B cell (primary cell): ENCODE results near the gene NDUFA12. TPM values are rescaled to one million over a fixed set of nuclear protein-coding genes. Genes with fewer than 3 reads are reported as not detected.

Experiments used
- ATAC-seq: fragments of 200-7000 bp; cut with Tn5 transposase; one replicate; pipeline ENCODE4 v1.10.0; 2021; ENCODE audit warnings: low read depth, mild to moderate bottlenecking, moderate number of reproducible peaks, moderate library complexity
- CTCF ChIA-PET: fragments of 350-600 bp; sonication (Branson Sonifier 250); formaldehyde crosslinking; loops from one replicate; lab custom pipeline; 2021; ENCODE audit warnings: antibody characterized with exemption, inconsistent platforms; lab: Charles Lee
- POLR2A ChIA-PET: fragments of 350-600 bp; sonication (Branson Sonifier 250); formaldehyde crosslinking; loops from one replicate; lab custom pipeline; 2021; ENCODE audit warnings: antibody characterized with exemption; lab: Charles Lee
- DNase-seq: peaks from one replicate; pipeline ENCODE4 v3.0.0; 2013
- H2AFZ ChIP-seq: 2 replicates; pipeline ENCODE4 v1.6.1; 2012; ENCODE audit warnings: mild to moderate bottlenecking, low read depth, low read length; ENCODE audit not compliant: insufficient read depth, poor library complexity, severe bottlenecking
- H3K27ac ChIP-seq, 2 donors: 1 replicate in 1 of 2; 2 replicates in 1 of 2; pipeline ENCODE4 v1.5.1; 2012 to 2013; ENCODE audit warnings: low read length in 2 of 2, mild to moderate bottlenecking in 2 of 2, moderate library complexity in 1 of 2
- H3K27me3 ChIP-seq, 4 experiments: fragments of 200-600 bp in 1 of 4; sonication (generic) in 1 of 4; replicated peaks in 1 of 4; 1 replicate in 2 of 4; 2 replicates in 2 of 4; pipeline versions ENCODE4 v1.6.1 to v1.7.0; 2013 to 2016; ENCODE audit warnings: low read length in 3 of 4, mild to moderate bottlenecking in 2 of 4, mixed read lengths in 1 of 4, moderate library complexity in 1 of 4; ENCODE audit not compliant: insufficient read depth in 4 of 4, control insufficient read depth in 3 of 4; ENCODE audit errors: control extremely low read depth in 1 of 4
- H3K36me3 ChIP-seq, 2 experiments: replicated peaks in 1 of 2; 1 replicate in 1 of 2; 2 replicates in 1 of 2; pipeline versions ENCODE4 v1.6.1 to v1.7.1; 2013; ENCODE audit warnings: low read length in 1 of 2; ENCODE audit not compliant: insufficient read depth in 2 of 2, control insufficient read depth in 1 of 2; ENCODE audit errors: control extremely low read depth in 1 of 2, extremely low read depth in 1 of 2
- H3K4me1 ChIP-seq, 2 donors: fragments of 200-600 bp in 1 of 2; sonication (generic) in 1 of 2; 1 replicate in 1 of 2; 2 replicates in 1 of 2; pipeline versions ENCODE4 v1.5.1 to v1.6.1; 2013 to 2017; ENCODE audit warnings: low read length in 2 of 2; ENCODE audit not compliant: control insufficient read depth in 2 of 2, insufficient read depth in 2 of 2
- H3K4me2 ChIP-seq: replicated peaks from 2 replicates; pipeline ENCODE3; 2012; ENCODE audit warnings: mild to moderate bottlenecking, low read depth, low read length; ENCODE audit not compliant: poor library complexity, severe bottlenecking
- H3K4me3 ChIP-seq, 5 experiments: fragments of 200-600 bp in 1 of 5; sonication (generic) in 1 of 5; 1 replicate in 3 of 5; 2 replicates in 2 of 5; pipeline versions ENCODE4 v1.5.1 to v1.7.0; 2011 to 2016; ENCODE audit warnings: low read length in 4 of 5, mild to moderate bottlenecking in 4 of 5, low read depth in 2 of 5, control low read depth in 1 of 5, moderate library complexity in 1 of 5; ENCODE audit not compliant: insufficient read depth in 1 of 5; ENCODE audit errors: control extremely low read depth in 1 of 5, extremely low read depth in 1 of 5
- H3K79me2 ChIP-seq: fragments of 200-600 bp; sonication (generic); one replicate; pipeline ENCODE4 v1.6.0; 2016; ENCODE audit warnings: low read length; ENCODE audit not compliant: control insufficient read depth, insufficient read depth
- H3K9ac ChIP-seq: fragments of 200-600 bp; sonication (generic); 2 replicates; pipeline ENCODE4 v1.6.1; 2017; ENCODE audit warnings: mild to moderate bottlenecking, low read length, moderate library complexity
- H3K9me3 ChIP-seq, 3 donors: one replicate each; pipeline versions ENCODE4 v1.6.1 to v1.7.1; 2013; ENCODE audit warnings: low read length in 2 of 3; ENCODE audit not compliant: control insufficient read depth in 2 of 3, insufficient read depth in 1 of 3; ENCODE audit errors: control extremely low read depth in 1 of 3
- H4K20me1 ChIP-seq: 2 replicates; pipeline ENCODE4 v1.6.0; 2012; ENCODE audit warnings: mild to moderate bottlenecking, low read length; ENCODE audit not compliant: insufficient read depth, control insufficient read depth, poor library complexity, severe bottlenecking
- H3K27ac Mint-ChIP-seq: one replicate; pipeline ENCODE4 v1.8.0; 2021; ENCODE audit warnings: mixed read lengths
- H3K27me3 Mint-ChIP-seq: one replicate; pipeline ENCODE4 v1.8.0; 2021; ENCODE audit warnings: mixed read lengths
- H3K4me1 Mint-ChIP-seq: one replicate; pipeline ENCODE4 v1.8.0; 2021; ENCODE audit warnings: mixed read lengths
- H3K4me3 Mint-ChIP-seq: one replicate; pipeline ENCODE4 v1.8.0; 2021; ENCODE audit warnings: mixed read lengths
- H3K9me3 Mint-ChIP-seq: one replicate; pipeline ENCODE4 v1.8.0; 2022; ENCODE audit warnings: mixed read lengths; ENCODE audit not compliant: insufficient read depth
- EZH2 ChIP-seq: IDR thresholded peaks from 2 replicates; pipeline ENCODE4 v1.6.1; 2012; ENCODE audit warnings: borderline replicate concordance, low read depth, mild to moderate bottlenecking, moderate library complexity, low read length; ENCODE audit not compliant: insufficient read depth, poor library complexity, severe bottlenecking
- WGBS: methylation state at CpG from one replicate; pipeline ENCODE4 v1.1.5; 2013; ENCODE audit warnings: missing lambda C conversion rate; ENCODE audit not compliant: insufficient coverage; 5-methylcytosine and 5-hydroxymethylcytosine counted together
- intact Hi-C: fragments of 100-400 bp; cut with micrococcal nuclease; formaldehyde crosslinking; loops from one replicate; pipeline ENCODE4 v1.10.0; 2022
- polyA plus RNA-seq: library from polyadenylated mRNA; depleted of rRNA; stranded (reverse); fragments of >200 nt; gene quantifications from 2 replicates; pipeline ENCODE4 v1.2.3, GENCODE V29; 2012
- total RNA-seq, 2 donors: library from RNA; stranded (reverse); fragments of 120-200 nt in 1 of 2; gene quantifications; 1 replicate in 1 of 2; 2 replicates in 1 of 2; pipeline versions ENCODE4 v1.2.3 to v1.2.4, GENCODE V29; 2013 to 2022
- TF ChIP-seq, protein P1 (sequence below): fragments of 200-600 bp; IDR thresholded peaks from one replicate; pipeline ENCODE4 v1.8.0; 2022; ENCODE audit warnings: antibody characterized with exemption, mild to moderate bottlenecking

The NDUFA12 gene
- total and polyA plus RNA-seq, 2 donors (not counting 1 experiment from before 2014, with no cell fraction given): 41.7 to 51.8 TPM

DNA sequence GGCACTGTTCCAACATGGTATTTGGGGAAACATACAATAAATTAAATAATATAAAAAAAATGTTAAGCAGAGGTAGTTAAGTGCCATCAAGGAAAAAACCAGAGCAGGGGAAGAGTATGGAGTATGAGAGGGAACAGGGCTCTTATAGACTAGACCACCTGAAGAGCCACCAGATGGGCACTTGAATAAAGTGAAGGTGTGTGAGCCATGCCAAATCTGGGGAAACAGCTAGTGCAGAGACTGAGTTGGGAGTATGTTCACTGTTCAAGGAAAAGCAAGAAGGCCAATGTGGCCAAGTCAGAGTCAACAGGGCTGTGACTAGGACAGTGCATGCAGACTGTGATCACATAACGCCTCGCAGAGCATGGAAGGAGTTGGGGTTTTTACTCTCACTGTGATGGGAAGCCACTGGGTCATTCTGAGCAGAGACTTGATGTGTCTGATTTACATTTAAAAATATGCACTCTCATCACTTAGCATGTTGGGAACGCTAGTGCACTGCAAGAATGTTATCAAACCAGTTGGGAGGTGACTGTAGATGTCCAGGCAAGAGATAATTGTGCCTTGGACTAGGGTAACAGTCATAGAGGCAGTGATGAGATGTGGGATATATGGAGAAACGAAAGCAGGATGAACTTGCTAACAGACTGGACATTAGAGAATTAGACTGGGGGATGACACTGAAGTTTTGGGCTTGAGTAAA, 25.6 kb downstream of the NDUFA12 start:
- WGBS: 92% methylated on average over 4 of the region's 4 CpGs
- no peak overlapping the region for H3K27ac Mint-ChIP-seq
- H3K79me2 ChIP-seq: peaks cover 10% of the 10 kb centered on the region
- CTCF ChIA-PET: no interaction called here
- H3K4me3 ChIP-seq: no peak overlapping the region
- no peak overlapping the region for H3K4me3 Mint-ChIP-seq
- no peak overlapping the region for H3K27ac ChIP-seq
- H3K27me3 ChIP-seq: no peaks in the 10 kb centered on the region
- no peaks in the 10 kb centered on the region for H3K9me3 ChIP-seq
- H3K4me1 Mint-ChIP-seq: peaks cover 4% of the 10 kb centered on the region
- DNase-seq: no peak
- H4K20me1 ChIP-seq: peaks cover 5% of the 10 kb centered on the region
- no peak overlapping the region for H3K9ac ChIP-seq
- TF ChIP-seq EZH2: no peak
- TF ChIP-seq, protein P1, sequence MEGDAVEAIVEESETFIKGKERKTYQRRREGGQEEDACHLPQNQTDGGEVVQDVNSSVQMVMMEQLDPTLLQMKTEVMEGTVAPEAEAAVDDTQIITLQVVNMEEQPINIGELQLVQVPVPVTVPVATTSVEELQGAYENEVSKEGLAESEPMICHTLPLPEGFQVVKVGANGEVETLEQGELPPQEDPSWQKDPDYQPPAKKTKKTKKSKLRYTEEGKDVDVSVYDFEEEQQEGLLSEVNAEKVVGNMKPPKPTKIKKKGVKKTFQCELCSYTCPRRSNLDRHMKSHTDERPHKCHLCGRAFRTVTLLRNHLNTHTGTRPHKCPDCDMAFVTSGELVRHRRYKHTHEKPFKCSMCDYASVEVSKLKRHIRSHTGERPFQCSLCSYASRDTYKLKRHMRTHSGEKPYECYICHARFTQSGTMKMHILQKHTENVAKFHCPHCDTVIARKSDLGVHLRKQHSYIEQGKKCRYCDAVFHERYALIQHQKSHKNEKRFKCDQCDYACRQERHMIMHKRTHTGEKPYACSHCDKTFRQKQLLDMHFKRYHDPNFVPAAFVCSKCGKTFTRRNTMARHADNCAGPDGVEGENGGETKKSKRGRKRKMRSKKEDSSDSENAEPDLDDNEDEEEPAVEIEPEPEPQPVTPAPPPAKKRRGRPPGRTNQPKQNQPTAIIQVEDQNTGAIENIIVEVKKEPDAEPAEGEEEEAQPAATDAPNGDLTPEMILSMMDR: no peak
- POLR2A ChIA-PET: no interaction called here
- H2AFZ ChIP-seq: no peak overlapping the region
- H3K9me3 Mint-ChIP-seq: no peaks in the 10 kb centered on the region
- intact Hi-C loops: no loop called here
- no peaks in the 10 kb centered on the region for H3K27me3 Mint-ChIP-seq
- ATAC-seq: no peak
- no peak overlapping the region for H3K4me2 ChIP-seq
- H3K4me1 ChIP-seq: peaks cover 0 to 3% of the 10 kb centered on the region in 2 donors
- peaks cover 3 to 20% of the 10 kb centered on the region in 2 experiments for H3K36me3 ChIP-seq

DNA sequence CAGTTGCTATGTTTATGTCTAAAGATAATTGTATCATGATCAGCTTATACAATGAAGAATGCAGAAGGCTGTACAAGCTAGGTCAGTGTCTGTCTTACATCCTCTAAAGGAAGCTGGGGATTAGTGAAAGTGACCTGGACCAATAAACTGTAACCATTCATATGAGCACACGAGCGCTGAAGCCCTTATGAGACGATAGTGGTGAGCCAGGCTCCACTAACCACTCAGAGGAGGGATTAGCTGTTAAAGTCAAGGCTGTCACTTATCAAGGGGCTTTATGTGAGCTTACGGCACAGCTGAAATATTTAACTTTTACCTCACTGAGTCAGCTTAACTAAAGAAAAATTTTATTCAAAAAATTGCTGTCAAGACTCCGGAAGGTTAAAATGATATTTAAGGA, 30.3 kb downstream of the NDUFA12 start:
- ChIA-PET CTCF (interaction anchor here (1.1 to 1.4 kb wide), 3 partner anchors 9 to 369 kb away, joined by 4 to 6 read pairs (median 4); no protein-coding TSS in a partner anchor), POLR2A (no interaction called here)
- Histone ChIP-seq H3K27ac (no peak overlapping the region), H4K20me1 (peaks cover 4% of the 10 kb centered on the region), H3K36me3 (peaks cover 0 to 11% of the 10 kb centered on the region in 2 experiments), H3K79me2 (peaks cover 3% of the 10 kb centered on the region), H2AFZ (no peak overlapping the region), H3K9me3 (no peaks in the 10 kb centered on the region), H3K4me1 (peaks cover 24 to 27% of the 10 kb centered on the region in 2 donors), H3K4me2 (no peak overlapping the region), H3K9ac (no peak overlapping the region), H3K4me3 (no peak overlapping the region), H3K27me3 (no peaks in the 10 kb centered on the region)
- Mint-ChIP-seq H3K4me1 (peaks cover 33% of the 10 kb centered on the region), H3K9me3 (no peaks in the 10 kb centered on the region), H3K27ac (no peak overlapping the region), H3K4me3 (no peak overlapping the region), H3K27me3 (no peaks in the 10 kb centered on the region)
- WGBS: no CpG with 5 or more reads among the region's 5 CpGs
- TF ChIP-seq EZH2: no peak
- TF ChIP-seq, protein P1: no peak
- ATAC-seq (no peak), DNase-seq (no peak)
- intact Hi-C loops: no loop called here
